ENCODE results near the gene GH1. TPM values are rescaled to one million over a fixed set of nuclear protein-coding genes. Genes with fewer than 3 reads are reported as not detected.
A peak's percentile ranks its signal among the peaks of the same experiment; 100 is the strongest.
"Not testable (repeated sequence)": the region's sequence is repeated elsewhere in the genome, so short reads cannot be mapped to it uniquely, and the experiment has no call there.

Gene GH1
- total RNA-seq, 1 experiment from 2014 or later = not detected

GRCh38 chr17:63874061-63874626, 44.5 kb downstream of the GH1 start:
- not testable (repeated sequence) for H3T11ph ChIP-seq (ENCODE audit: low read length); H3K27me3 ChIP-seq (ENCODE audit: insufficient read depth, low read length); H2AFZ ChIP-seq (ENCODE audit: low read length); H3K79me2 ChIP-seq (ENCODE audit: insufficient read depth, low read length); H2BK12ac ChIP-seq (ENCODE audit: insufficient read length, low read depth, low read length); H3K4me2 ChIP-seq (ENCODE audit: insufficient read depth, insufficient read length, low read length); H4K91ac ChIP-seq (ENCODE audit: insufficient read length, low read depth, low read length); H3K9me3 Mint-ChIP-seq; H3K27ac ChIP-seq (ENCODE audit: insufficient read length, low read depth, low read length); H3K4me3 Mint-ChIP-seq; H3K27me3 Mint-ChIP-seq (ENCODE audit: low read depth); H3K23ac ChIP-seq (ENCODE audit: insufficient read length, low read depth, low read length); H3K9me3 ChIP-seq (ENCODE audit: control insufficient read depth, low read depth, low read length); H3K4ac ChIP-seq (ENCODE audit: low read depth, low read length); H3K9ac ChIP-seq (ENCODE audit: extremely low read depth, insufficient read length, low read length); H2AK5ac ChIP-seq (ENCODE audit: insufficient read length, low read length); H3K56ac ChIP-seq (ENCODE audit: insufficient read length, low read depth, low read length); H3K14ac ChIP-seq (ENCODE audit: insufficient read depth, low read length); H4K20me1 ChIP-seq (ENCODE audit: control insufficient read depth, insufficient read depth, insufficient read length); H3K18ac ChIP-seq (ENCODE audit: insufficient read length, low read depth, low read length); H3K23me2 ChIP-seq (ENCODE audit: insufficient read length, low read depth, low read length, poor library complexity, severe bottlenecking); H4K8ac ChIP-seq (replicated peaks; ENCODE audit: insufficient read length, low read depth, low read length); H3K4me1 Mint-ChIP-seq; H3K79me1 ChIP-seq (ENCODE audit: insufficient read depth, low read depth, low read length, poor library complexity, severe bottlenecking); H3K4me1 ChIP-seq (ENCODE audit: insufficient read depth, low read length); H3K36me3 Mint-ChIP-seq (ENCODE audit: insufficient read depth in 1 of 3, low read depth in 3 of 3); H2BK20ac ChIP-seq (ENCODE audit: low read depth, low read length, poor library complexity, severe bottlenecking); H2BK15ac ChIP-seq (ENCODE audit: low read depth, low read length); H2BK5ac ChIP-seq (ENCODE audit: insufficient read length, low read length); H2BK120ac ChIP-seq (ENCODE audit: low read depth, low read length, poor library complexity, severe bottlenecking); H4K5ac ChIP-seq (ENCODE audit: insufficient read length, low read depth, low read length)
- no CpG with 5 or more reads among the region's 8 CpGs for WGBS (ENCODE audit: extremely low coverage, insufficient read length, low lambda C conversion rate)
- 0 out of 7 replicates have a peak overlapping the region, but pooled peaks of 1 of the 3 experiments have one; percentile 86 for H3K27ac Mint-ChIP-seq
- DNase-seq = peak; percentile 42
- TF ChIP-seq CTCF (conservative IDR thresholded peaks at IDR 0.05) = peak; percentile 32; the same call in 1 of the 3 replicates

GRCh38 chr17:63873577-63873976, 45.1 kb downstream of the GH1 start, which contains the start of gene CSH2:
Gene CSH2 (minus strand): TSS chr17:63873677. CDS start chr17:63873614, 63 bp downstream.
- H3K14ac ChIP-seq (ENCODE audit: insufficient read depth, low read length); H2BK5ac ChIP-seq (ENCODE audit: insufficient read length, low read length); H2AK5ac ChIP-seq (ENCODE audit: insufficient read length, low read length); H4K5ac ChIP-seq (ENCODE audit: insufficient read length, low read depth, low read length); DNase-seq; H3K23me2 ChIP-seq (ENCODE audit: insufficient read length, low read depth, low read length, poor library complexity, severe bottlenecking); H3K9me3 Mint-ChIP-seq; H3K4ac ChIP-seq (ENCODE audit: low read depth, low read length); H2AFZ ChIP-seq (ENCODE audit: low read length); H3K18ac ChIP-seq (ENCODE audit: insufficient read length, low read depth, low read length); H3K79me2 ChIP-seq (ENCODE audit: insufficient read depth, low read length); H4K20me1 ChIP-seq (ENCODE audit: control insufficient read depth, insufficient read depth, insufficient read length); H2BK20ac ChIP-seq (ENCODE audit: low read depth, low read length, poor library complexity, severe bottlenecking); H4K8ac ChIP-seq (replicated peaks; ENCODE audit: insufficient read length, low read depth, low read length); H3K27ac ChIP-seq (ENCODE audit: insufficient read length, low read depth, low read length); H3K4me3 Mint-ChIP-seq; H2BK12ac ChIP-seq (ENCODE audit: insufficient read length, low read depth, low read length); H3K27me3 ChIP-seq (ENCODE audit: insufficient read depth, low read length); H3K36me3 Mint-ChIP-seq (ENCODE audit: insufficient read depth in 1 of 3, low read depth in 3 of 3); H2BK15ac ChIP-seq (ENCODE audit: low read depth, low read length); H3K4me1 ChIP-seq (ENCODE audit: insufficient read depth, low read length); H3T11ph ChIP-seq (ENCODE audit: low read length); H3K79me1 ChIP-seq (ENCODE audit: insufficient read depth, low read depth, low read length, poor library complexity, severe bottlenecking); H3K27me3 Mint-ChIP-seq (ENCODE audit: low read depth); H3K4me2 ChIP-seq (ENCODE audit: insufficient read depth, insufficient read length, low read length); H3K56ac ChIP-seq (ENCODE audit: insufficient read length, low read depth, low read length); H3K23ac ChIP-seq (ENCODE audit: insufficient read length, low read depth, low read length); H3K4me1 Mint-ChIP-seq; H3K9ac ChIP-seq (ENCODE audit: extremely low read depth, insufficient read length, low read length); H4K91ac ChIP-seq (ENCODE audit: insufficient read length, low read depth, low read length); H3K9me3 ChIP-seq (ENCODE audit: control insufficient read depth, low read depth, low read length); H2BK120ac ChIP-seq (ENCODE audit: low read depth, low read length, poor library complexity, severe bottlenecking): not testable (repeated sequence)
- 0 out of 7 replicates have a peak within 1 kb of the TSS, but pooled peaks of 1 of the 3 experiments have one; percentile 86 for H3K27ac Mint-ChIP-seq
- WGBS (ENCODE audit: extremely low coverage, insufficient read length, low lambda C conversion rate) = no CpG with 5 or more reads among the region's 7 CpGs
